MM.1S (cell line): ENCODE results near the gene KHDRBS2.

Experiments
- DNase-seq: peaks from one replicate; pipeline ENCODE4 v3.0.0-alpha.2; 2015
- H2AFZ ChIP-seq: fragments of 300-600 bp; sonication (generic); 2 replicates; pipeline ENCODE4 v1.6.0; 2016; ENCODE audit warnings: antibody characterized with exemption, low read length
- H3F3A ChIP-seq: fragments of 300-600 bp; sonication (generic); 2 replicates; pipeline ENCODE4 v1.6.1; 2016; ENCODE audit warnings: mild to moderate bottlenecking, antibody characterized with exemption, low read length, moderate library complexity, mixed read lengths; ENCODE audit not compliant: insufficient read depth
- H3K27ac ChIP-seq: fragments of 300-600 bp; sonication (generic); 2 replicates; pipeline ENCODE4 v1.5.1; 2016; ENCODE audit warnings: mild to moderate bottlenecking, low read length
- H3K27me3 ChIP-seq: fragments of 300-600 bp; sonication (generic); replicated peaks from 2 replicates; pipeline ENCODE4 v1.6.0; 2016; ENCODE audit warnings: low read length; ENCODE audit not compliant: insufficient read depth
- H3K36me3 ChIP-seq: fragments of 300-600 bp; sonication (generic); replicated peaks from 2 replicates; pipeline ENCODE4 v1.6.1; 2016; ENCODE audit warnings: mild to moderate bottlenecking, low read length, mixed read lengths; ENCODE audit not compliant: insufficient read depth
- H3K4me1 ChIP-seq: fragments of 300-600 bp; sonication (generic); 2 replicates; pipeline ENCODE4 v1.6.1; 2016; ENCODE audit warnings: low read length, mixed read lengths
- H3K4me2 ChIP-seq: fragments of 300-600 bp; sonication (generic); 2 replicates; pipeline ENCODE4 v1.6.0; 2016; ENCODE audit warnings: low read depth, low read length
- H3K4me3 ChIP-seq: fragments of 300-600 bp; sonication (generic); 2 replicates; pipeline ENCODE4 v1.5.1; 2016; ENCODE audit warnings: low read length, mixed read lengths
- H3K79me2 ChIP-seq: fragments of 300-600 bp; sonication (generic); 2 replicates; pipeline ENCODE4 v1.6.1; 2016; ENCODE audit warnings: mixed run types, low read length, mixed read lengths
- H3K9ac ChIP-seq: fragments of 300-600 bp; sonication (generic); 2 replicates; pipeline ENCODE4 v1.6.1; 2016; ENCODE audit warnings: low read length, mixed read lengths
- H3K9me2 ChIP-seq: fragments of 300-600 bp; sonication (generic); replicated peaks from 2 replicates; pipeline ENCODE4 v1.6.1; 2016; ENCODE audit warnings: mild to moderate bottlenecking, low read length, mixed read lengths; ENCODE audit not compliant: insufficient read depth
- H3K9me3 ChIP-seq: fragments of 300-600 bp; sonication (generic); replicated peaks from 2 replicates; pipeline ENCODE4 v1.6.1; 2016; ENCODE audit warnings: mild to moderate bottlenecking, low read length, mixed read lengths; ENCODE audit not compliant: insufficient read depth
- H4K20me1 ChIP-seq: fragments of 300-600 bp; sonication (generic); 2 replicates; pipeline ENCODE4 v1.6.1; 2016; ENCODE audit warnings: mild to moderate bottlenecking, low read length, moderate library complexity, mixed read lengths; ENCODE audit not compliant: insufficient read depth
- EZH2 ChIP-seq: fragments of 300-600 bp; sonication (generic); optimal IDR thresholded peaks from 2 replicates; pipeline ENCODE3; 2017; ENCODE audit warnings: low read depth, mild to moderate bottlenecking, antibody characterized with exemption, low read length, mixed read lengths
- EZH2phosphoT487 ChIP-seq: fragments of 300-600 bp; sonication (generic); IDR thresholded peaks from 2 replicates; pipeline ENCODE4 v1.6.1; 2018; ENCODE audit warnings: antibody characterized with exemption, low read length
- TF ChIP-seq, protein P1 (sequence below): fragments of 300-600 bp; sonication (generic); IDR thresholded peaks from 2 replicates; pipeline ENCODE4 v1.5.1; 2016; ENCODE audit warnings: antibody characterized with exemption, low read length, mixed read lengths

KHDRBS2 gene

DNA sequence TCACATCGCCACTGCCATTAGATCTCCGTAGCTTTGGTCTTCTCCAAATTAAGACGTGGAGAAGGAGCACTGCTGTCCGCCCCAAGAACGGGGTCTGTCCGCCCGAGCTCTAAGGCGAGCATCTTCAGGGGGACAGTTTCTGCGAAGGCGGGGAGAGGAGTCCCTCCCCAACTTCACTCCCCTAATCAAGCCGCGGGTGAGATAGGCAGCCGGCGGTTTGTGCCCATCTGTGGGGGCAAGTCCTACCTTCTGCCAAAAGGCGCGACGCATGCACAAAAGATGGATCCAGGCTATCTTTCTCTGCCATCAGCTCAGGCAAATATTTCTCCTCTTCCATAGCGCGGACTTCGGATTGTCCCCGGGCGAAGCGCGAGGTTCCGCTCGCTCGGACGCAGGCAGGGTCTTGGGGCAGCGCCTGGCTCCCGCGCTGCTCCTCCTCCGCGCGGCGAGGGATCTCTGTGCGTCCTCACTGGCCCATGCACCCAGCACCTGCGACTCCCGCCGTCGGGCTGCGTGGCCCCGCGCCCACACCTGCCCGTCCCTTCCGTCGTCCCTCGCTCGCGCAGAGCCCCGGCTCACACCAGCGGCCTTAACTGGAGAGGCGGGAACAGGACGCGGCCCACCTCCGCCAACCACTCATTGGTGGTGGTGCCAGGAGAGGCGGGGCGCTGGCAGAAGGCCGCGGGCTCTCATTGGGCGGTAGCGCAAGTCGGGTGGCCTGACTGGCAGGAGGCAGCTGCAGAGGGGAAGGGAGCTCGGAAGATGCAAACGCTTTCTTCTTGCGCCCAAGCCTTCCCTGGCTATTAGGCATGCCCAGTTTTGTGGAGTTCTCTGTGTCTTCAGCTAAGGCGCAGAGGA is at the start of gene KHDRBS2:
KHDRBS2 (minus strand) TSS at position 614 of the 858 bp plus-strand sequence.
- Histone ChIP-seq H3K27ac (peak within 1 kb of the TSS; percentile 47; the same call in 1 of the 2 replicates), H3K4me3 (peak within 1 kb of the TSS; percentile 86), H2AFZ (peak within 1 kb of the TSS; percentile 91), H3K4me2 (peak within 1 kb of the TSS; percentile 94), H3K79me2 (no peaks in the 10 kb centered on the region), H3K9me3 (no peaks in the 10 kb centered on the region), H3F3A (no peaks in the 10 kb centered on the region), H4K20me1 (no peaks in the 10 kb centered on the region), H3K9me2 (no peaks in the 10 kb centered on the region), H3K27me3 (no peaks in the 10 kb centered on the region), H3K36me3 (no peaks in the 10 kb centered on the region), H3K4me1 (peaks cover 10% of the 10 kb centered on the region; the same call in 1 of the 2 replicates), H3K9ac (peak within 1 kb of the TSS; percentile 61)
- TF ChIP-seq EZH2phosphoT487 (no peak), EZH2 (no peak)
- TF ChIP-seq, protein P1, sequence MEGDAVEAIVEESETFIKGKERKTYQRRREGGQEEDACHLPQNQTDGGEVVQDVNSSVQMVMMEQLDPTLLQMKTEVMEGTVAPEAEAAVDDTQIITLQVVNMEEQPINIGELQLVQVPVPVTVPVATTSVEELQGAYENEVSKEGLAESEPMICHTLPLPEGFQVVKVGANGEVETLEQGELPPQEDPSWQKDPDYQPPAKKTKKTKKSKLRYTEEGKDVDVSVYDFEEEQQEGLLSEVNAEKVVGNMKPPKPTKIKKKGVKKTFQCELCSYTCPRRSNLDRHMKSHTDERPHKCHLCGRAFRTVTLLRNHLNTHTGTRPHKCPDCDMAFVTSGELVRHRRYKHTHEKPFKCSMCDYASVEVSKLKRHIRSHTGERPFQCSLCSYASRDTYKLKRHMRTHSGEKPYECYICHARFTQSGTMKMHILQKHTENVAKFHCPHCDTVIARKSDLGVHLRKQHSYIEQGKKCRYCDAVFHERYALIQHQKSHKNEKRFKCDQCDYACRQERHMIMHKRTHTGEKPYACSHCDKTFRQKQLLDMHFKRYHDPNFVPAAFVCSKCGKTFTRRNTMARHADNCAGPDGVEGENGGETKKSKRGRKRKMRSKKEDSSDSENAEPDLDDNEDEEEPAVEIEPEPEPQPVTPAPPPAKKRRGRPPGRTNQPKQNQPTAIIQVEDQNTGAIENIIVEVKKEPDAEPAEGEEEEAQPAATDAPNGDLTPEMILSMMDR: no peak
- DNase-seq: peak; percentile 91

- Histone ChIP-seq H3K4me2 (no peak overlapping the region), H2AFZ (no peak overlapping the region), H3K4me3 (no peak overlapping the region), H3K27ac (no peak overlapping the region), H4K20me1 (no peaks in the 10 kb centered on the region), H3F3A (no peaks in the 10 kb centered on the region), H3K4me1 (0 out of 2 replicates have a peak, but pooled peaks cover 3% of the 10 kb centered on the region), H3K79me2 (no peaks in the 10 kb centered on the region), H3K9me2 (no peaks in the 10 kb centered on the region), H3K9me3 (no peaks in the 10 kb centered on the region; the same call in 1 of the 2 replicates), H3K9ac (no peak overlapping the region), H3K36me3 (no peaks in the 10 kb centered on the region), H3K27me3 (no peaks in the 10 kb centered on the region)
- no peak for DNase-seq
- TF ChIP-seq, protein P1: no peak
- TF ChIP-seq EZH2 (no peak), EZH2phosphoT487 (no peak)
Measured at GRCh38 chr6:62328607-62329006, 42.6 kb upstream of the KHDRBS2 start.

GRCh38 chr6:62324834-62325233 is 38.8 kb upstream of the KHDRBS2 start:
- Histone ChIP-seq H3K27me3 (no peaks in the 10 kb centered on the region), H3K36me3 (no peaks in the 10 kb centered on the region), H3K27ac (no peak overlapping the region), H3K9me3 (no peaks in the 10 kb centered on the region), H3F3A (no peaks in the 10 kb centered on the region), H3K79me2 (no peaks in the 10 kb centered on the region), H3K9ac (no peak overlapping the region), H3K9me2 (no peaks in the 10 kb centered on the region), H3K4me1 (0 out of 2 replicates have a peak, but pooled peaks cover 3% of the 10 kb centered on the region), H4K20me1 (no peaks in the 10 kb centered on the region), H3K4me2 (no peak overlapping the region), H2AFZ (no peak overlapping the region), H3K4me3 (no peak overlapping the region)
- TF ChIP-seq, protein P1: no peak
- TF ChIP-seq EZH2: no peak
- no peak for TF ChIP-seq EZH2phosphoT487
- peak; percentile 8 for DNase-seq
